OCI-LY1 (cell line): ENCODE data around the gene PID1.

ENCODE experiments used
- H2AFZ ChIP-seq: fragments of 200-600 bp; sonication (generic), shearing (Covaris generic); 2 replicates; pipeline ENCODE4 v1.6.0; 2014; ENCODE audit warnings: antibody characterized with exemption, mild to moderate bottlenecking, low read length
- H3F3A ChIP-seq: fragments of 200-600 bp; sonication (generic), shearing (Covaris generic); 2 replicates; pipeline ENCODE4 v1.6.0; 2014; ENCODE audit warnings: mild to moderate bottlenecking, antibody characterized with exemption, low read length, moderate library complexity; ENCODE audit not compliant: insufficient read depth
- H3K27ac ChIP-seq: fragments of 200-600 bp; sonication (generic); 2 replicates; pipeline ENCODE4 v1.5.1; 2014; ENCODE audit warnings: low read length, mixed run types, mild to moderate bottlenecking, low read depth; ENCODE audit not compliant: poor library complexity, severe bottlenecking
- H3K27me3 ChIP-seq: fragments of 200-600 bp; sonication (generic); 2 replicates; pipeline ENCODE4 v1.6.0; 2014; ENCODE audit warnings: antibody characterized with exemption, mild to moderate bottlenecking, low read length, moderate library complexity; ENCODE audit not compliant: insufficient read depth
- H3K36me3 ChIP-seq: fragments of 200-600 bp; sonication (generic); 2 replicates; pipeline ENCODE4 v1.6.1; 2014; ENCODE audit warnings: mild to moderate bottlenecking, antibody characterized with exemption, low read length, moderate library complexity, mixed read lengths; ENCODE audit not compliant: insufficient read depth
- H3K4me1 ChIP-seq: fragments of 200-600 bp; sonication (generic); 2 replicates; pipeline ENCODE4 v1.5.1; 2014; ENCODE audit warnings: mild to moderate bottlenecking, low read length, moderate library complexity; ENCODE audit not compliant: insufficient read depth, severe bottlenecking
- H3K4me2 ChIP-seq: fragments of 200-600 bp; sonication (generic), shearing (Covaris generic); 2 replicates; pipeline ENCODE4 v1.6.1; 2014; ENCODE audit warnings: low read length
- H3K4me3 ChIP-seq: fragments of 200-600 bp; sonication (generic); 2 replicates; pipeline ENCODE4 v1.5.1; 2014; ENCODE audit warnings: low read length, low read depth, mild to moderate bottlenecking, mixed read lengths; ENCODE audit not compliant: poor library complexity, severe bottlenecking
- H3K79me2 ChIP-seq: fragments of 200-600 bp; shearing (Covaris generic); 2 replicates; pipeline ENCODE4 v1.6.1; 2016; ENCODE audit warnings: mixed run types, low read length, mixed read lengths; ENCODE audit not compliant: insufficient read depth
- H3K9ac ChIP-seq: fragments of 200-600 bp; sonication (generic), shearing (Covaris generic); 2 replicates; pipeline ENCODE4 v1.6.1; 2014; ENCODE audit warnings: mild to moderate bottlenecking, low read length, mixed read lengths
- H3K9me2 ChIP-seq: fragments of 200-600 bp; sonication (generic), shearing (Covaris generic); 2 replicates; pipeline ENCODE4 v1.6.1; 2014; ENCODE audit warnings: low read depth, mild to moderate bottlenecking, low read length, mixed read lengths
- H3K9me3 ChIP-seq: fragments of 200-600 bp; shearing (Covaris generic); 2 replicates; pipeline ENCODE4 v1.6.1; 2014; ENCODE audit warnings: low read length, mixed read lengths
- H4K20me1 ChIP-seq: fragments of 200-600 bp; sonication (generic), shearing (Covaris generic); 2 replicates; pipeline ENCODE4 v1.6.0; 2016; ENCODE audit warnings: mild to moderate bottlenecking, low read length; ENCODE audit not compliant: insufficient read depth
- CTCF ChIP-seq: fragments of 200-600 bp; sonication (generic), shearing (Covaris generic); IDR thresholded peaks from 2 replicates; pipeline ENCODE4 v1.5.1; 2017; ENCODE audit warnings: mild to moderate bottlenecking, antibody characterized with exemption, low read length, moderate library complexity, mixed read lengths
- EZH2 ChIP-seq: fragments of 200-600 bp; sonication (generic), shearing (Covaris generic); IDR thresholded peaks from 2 replicates; pipeline ENCODE4 v1.8.0; 2017; ENCODE audit warnings: borderline replicate concordance, mixed run types, mild to moderate bottlenecking, antibody characterized with exemption, low read length, moderate library complexity, mixed read lengths

PID1 gene

GRCh38 chr2:229170171-229170570 is 100.9 kb downstream of the PID1 start:
- TF ChIP-seq CTCF (no peak), EZH2 (no peak)
- H3K27me3 ChIP-seq, result no peaks in the 10 kb centered on the region
- no peak overlapping the region for H3K4me2 ChIP-seq
- H3F3A ChIP-seq, result no peaks in the 10 kb centered on the region
- no peaks in the 10 kb centered on the region for H4K20me1 ChIP-seq
- H3K79me2 ChIP-seq, result no peaks in the 10 kb centered on the region
- no peaks in the 10 kb centered on the region for H3K4me1 ChIP-seq
- H3K27ac ChIP-seq, result no peak overlapping the region
- no peaks in the 10 kb centered on the region for H3K36me3 ChIP-seq
- H3K4me3 ChIP-seq, result no peak overlapping the region
- no peaks in the 10 kb centered on the region for H3K9me2 ChIP-seq
- H3K9me3 ChIP-seq, result no peaks in the 10 kb centered on the region
- no peak overlapping the region for H3K9ac ChIP-seq
- H2AFZ ChIP-seq, result no peak overlapping the region

- no peaks in the 10 kb centered on the region for H4K20me1 ChIP-seq
- no peak overlapping the region for H2AFZ ChIP-seq
- H3K9me2 ChIP-seq, result no peaks in the 10 kb centered on the region
- no peak overlapping the region for H3K27ac ChIP-seq
- no peaks in the 10 kb centered on the region for H3K36me3 ChIP-seq
- no peak overlapping the region for H3K4me2 ChIP-seq
- H3K27me3 ChIP-seq, result no peaks in the 10 kb centered on the region
- H3K9ac ChIP-seq, result no peak overlapping the region
- no peak for TF ChIP-seq EZH2
- TF ChIP-seq CTCF, result no peak
- no peaks in the 10 kb centered on the region for H3K9me3 ChIP-seq
- H3F3A ChIP-seq, result no peaks in the 10 kb centered on the region
- no peaks in the 10 kb centered on the region for H3K79me2 ChIP-seq
- H3K4me3 ChIP-seq, result no peak overlapping the region
- no peaks in the 10 kb centered on the region for H3K4me1 ChIP-seq
These were observed 101.3 kb downstream of the PID1 start for GRCh38 chr2:229169751-229170150.

- Histone ChIP-seq H3K4me3 (no peak overlapping the region), H3K36me3 (no peaks in the 10 kb centered on the region), H3K4me1 (no peaks in the 10 kb centered on the region), H3K9me3 (no peaks in the 10 kb centered on the region), H3K4me2 (no peak overlapping the region), H4K20me1 (no peaks in the 10 kb centered on the region), H3K27ac (no peak overlapping the region), H3K27me3 (no peaks in the 10 kb centered on the region), H3K9ac (no peak overlapping the region), H3K9me2 (no peaks in the 10 kb centered on the region), H2AFZ (no peak overlapping the region), H3F3A (no peaks in the 10 kb centered on the region), H3K79me2 (no peaks in the 10 kb centered on the region)
- TF ChIP-seq EZH2 (no peak), CTCF (no peak)
These were observed 106.4 kb downstream of the PID1 start for GRCh38 chr2:229164545-229165249.
